OCI-LY1 (cell line): Measurements from ENCODE around the gene ZNF668.

Experiments
- H2AFZ ChIP-seq: fragments of 200-600 bp; sonication (generic), shearing (Covaris generic); 2 replicates; pipeline ENCODE4 v1.6.0; 2014; ENCODE audit warnings: antibody characterized with exemption, mild to moderate bottlenecking, low read length
- H3F3A ChIP-seq: fragments of 200-600 bp; sonication (generic), shearing (Covaris generic); 2 replicates; pipeline ENCODE4 v1.6.0; 2014; ENCODE audit warnings: mild to moderate bottlenecking, antibody characterized with exemption, low read length, moderate library complexity; ENCODE audit not compliant: insufficient read depth
- H3K27ac ChIP-seq: fragments of 200-600 bp; sonication (generic); 2 replicates; pipeline ENCODE4 v1.5.1; 2014; ENCODE audit warnings: low read length, mixed run types, mild to moderate bottlenecking, low read depth; ENCODE audit not compliant: poor library complexity, severe bottlenecking
- H3K27me3 ChIP-seq: fragments of 200-600 bp; sonication (generic); 2 replicates; pipeline ENCODE4 v1.6.0; 2014; ENCODE audit warnings: antibody characterized with exemption, mild to moderate bottlenecking, low read length, moderate library complexity; ENCODE audit not compliant: insufficient read depth
- H3K36me3 ChIP-seq: fragments of 200-600 bp; sonication (generic); 2 replicates; pipeline ENCODE4 v1.6.1; 2014; ENCODE audit warnings: mild to moderate bottlenecking, antibody characterized with exemption, low read length, moderate library complexity, mixed read lengths; ENCODE audit not compliant: insufficient read depth
- H3K4me1 ChIP-seq: fragments of 200-600 bp; sonication (generic); 2 replicates; pipeline ENCODE4 v1.5.1; 2014; ENCODE audit warnings: mild to moderate bottlenecking, low read length, moderate library complexity; ENCODE audit not compliant: insufficient read depth, severe bottlenecking
- H3K4me2 ChIP-seq: fragments of 200-600 bp; sonication (generic), shearing (Covaris generic); 2 replicates; pipeline ENCODE4 v1.6.1; 2014; ENCODE audit warnings: low read length
- H3K4me3 ChIP-seq: fragments of 200-600 bp; sonication (generic); 2 replicates; pipeline ENCODE4 v1.5.1; 2014; ENCODE audit warnings: low read length, low read depth, mild to moderate bottlenecking, mixed read lengths; ENCODE audit not compliant: poor library complexity, severe bottlenecking
- H3K79me2 ChIP-seq: fragments of 200-600 bp; shearing (Covaris generic); 2 replicates; pipeline ENCODE4 v1.6.1; 2016; ENCODE audit warnings: mixed run types, low read length, mixed read lengths; ENCODE audit not compliant: insufficient read depth
- H3K9ac ChIP-seq: fragments of 200-600 bp; sonication (generic), shearing (Covaris generic); 2 replicates; pipeline ENCODE4 v1.6.1; 2014; ENCODE audit warnings: mild to moderate bottlenecking, low read length, mixed read lengths
- H3K9me2 ChIP-seq: fragments of 200-600 bp; sonication (generic), shearing (Covaris generic); 2 replicates; pipeline ENCODE4 v1.6.1; 2014; ENCODE audit warnings: low read depth, mild to moderate bottlenecking, low read length, mixed read lengths
- H3K9me3 ChIP-seq: fragments of 200-600 bp; shearing (Covaris generic); 2 replicates; pipeline ENCODE4 v1.6.1; 2014; ENCODE audit warnings: low read length, mixed read lengths
- H4K20me1 ChIP-seq: fragments of 200-600 bp; sonication (generic), shearing (Covaris generic); 2 replicates; pipeline ENCODE4 v1.6.0; 2016; ENCODE audit warnings: mild to moderate bottlenecking, low read length; ENCODE audit not compliant: insufficient read depth
- EZH2 ChIP-seq: fragments of 200-600 bp; sonication (generic), shearing (Covaris generic); IDR thresholded peaks from 2 replicates; pipeline ENCODE4 v1.8.0; 2017; ENCODE audit warnings: borderline replicate concordance, mixed run types, mild to moderate bottlenecking, antibody characterized with exemption, low read length, moderate library complexity, mixed read lengths
- TF ChIP-seq, protein P1 (sequence below): fragments of 200-600 bp; sonication (generic), shearing (Covaris generic); IDR thresholded peaks from 2 replicates; pipeline ENCODE4 v1.5.1; 2017; ENCODE audit warnings: mild to moderate bottlenecking, antibody characterized with exemption, low read length, moderate library complexity, mixed read lengths

ZNF668 gene

GRCh38 chr16:31085411-31085810, 11.4 kb upstream of the ZNF668 start:
- Histone ChIP-seq H3F3A (no peaks in the 10 kb centered on the region), H3K9me3 (no peaks in the 10 kb centered on the region), H4K20me1 (no peaks in the 10 kb centered on the region), H3K4me3 (no peak overlapping the region), H3K9ac (no peak overlapping the region), H3K36me3 (peaks cover 30% of the 10 kb centered on the region; the same call in 1 of the 2 replicates), H3K4me1 (no peaks in the 10 kb centered on the region), H3K27ac (no peak overlapping the region), H2AFZ (no peak overlapping the region), H3K79me2 (no peaks in the 10 kb centered on the region), H3K9me2 (no peaks in the 10 kb centered on the region), H3K4me2 (no peak overlapping the region), H3K27me3 (no peaks in the 10 kb centered on the region)
- TF ChIP-seq, protein P1, sequence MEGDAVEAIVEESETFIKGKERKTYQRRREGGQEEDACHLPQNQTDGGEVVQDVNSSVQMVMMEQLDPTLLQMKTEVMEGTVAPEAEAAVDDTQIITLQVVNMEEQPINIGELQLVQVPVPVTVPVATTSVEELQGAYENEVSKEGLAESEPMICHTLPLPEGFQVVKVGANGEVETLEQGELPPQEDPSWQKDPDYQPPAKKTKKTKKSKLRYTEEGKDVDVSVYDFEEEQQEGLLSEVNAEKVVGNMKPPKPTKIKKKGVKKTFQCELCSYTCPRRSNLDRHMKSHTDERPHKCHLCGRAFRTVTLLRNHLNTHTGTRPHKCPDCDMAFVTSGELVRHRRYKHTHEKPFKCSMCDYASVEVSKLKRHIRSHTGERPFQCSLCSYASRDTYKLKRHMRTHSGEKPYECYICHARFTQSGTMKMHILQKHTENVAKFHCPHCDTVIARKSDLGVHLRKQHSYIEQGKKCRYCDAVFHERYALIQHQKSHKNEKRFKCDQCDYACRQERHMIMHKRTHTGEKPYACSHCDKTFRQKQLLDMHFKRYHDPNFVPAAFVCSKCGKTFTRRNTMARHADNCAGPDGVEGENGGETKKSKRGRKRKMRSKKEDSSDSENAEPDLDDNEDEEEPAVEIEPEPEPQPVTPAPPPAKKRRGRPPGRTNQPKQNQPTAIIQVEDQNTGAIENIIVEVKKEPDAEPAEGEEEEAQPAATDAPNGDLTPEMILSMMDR: no peak
- no peak for TF ChIP-seq EZH2

DNA sequence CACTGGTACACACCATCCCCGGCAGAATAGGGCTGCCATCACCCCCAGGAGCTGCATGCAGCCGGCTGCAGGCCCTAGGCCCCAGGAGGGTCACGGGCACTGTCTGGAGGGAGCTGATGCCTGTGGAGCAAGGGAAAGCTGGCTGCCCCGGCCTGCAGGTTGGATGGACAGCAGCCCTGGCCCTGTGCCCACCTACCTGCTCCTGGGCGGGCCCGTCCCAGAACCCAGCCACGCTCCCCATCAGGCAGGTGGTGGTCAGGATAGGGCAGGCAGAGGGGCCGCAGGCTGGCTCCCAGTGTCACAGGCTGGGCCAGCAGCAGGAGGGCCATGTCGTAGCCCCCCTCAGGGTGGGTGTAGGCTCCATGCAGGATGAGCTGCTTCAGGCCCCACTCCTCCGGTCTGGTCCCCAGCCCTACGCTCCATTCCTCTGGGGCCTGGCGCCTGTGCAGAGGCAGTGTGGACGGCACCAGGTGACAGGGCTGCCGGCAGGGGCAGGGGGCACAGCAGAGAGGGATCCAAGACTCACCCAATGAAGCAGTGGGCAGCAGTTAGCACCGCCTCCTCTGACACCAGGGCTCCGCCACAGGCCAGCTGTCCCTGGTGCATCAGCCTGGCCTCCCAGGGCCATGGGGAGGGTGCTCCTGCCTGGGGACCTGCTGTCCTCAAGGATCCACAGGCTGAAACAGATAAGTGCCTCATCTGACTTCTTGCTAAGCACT, 10.7 kb upstream of the ZNF668 start:
- H3K4me2 ChIP-seq: no peak overlapping the region
- H4K20me1 ChIP-seq: no peaks in the 10 kb centered on the region
- H3K4me3 ChIP-seq: no peak overlapping the region
- no peaks in the 10 kb centered on the region for H3K9me2 ChIP-seq
- no peaks in the 10 kb centered on the region for H3K27me3 ChIP-seq
- H3F3A ChIP-seq: no peaks in the 10 kb centered on the region
- no peak overlapping the region for H3K27ac ChIP-seq
- TF ChIP-seq EZH2: no peak
- TF ChIP-seq, protein P1: no peak
- no peak overlapping the region for H3K9ac ChIP-seq
- no peaks in the 10 kb centered on the region for H3K9me3 ChIP-seq
- no peaks in the 10 kb centered on the region for H3K79me2 ChIP-seq
- no peaks in the 10 kb centered on the region for H3K4me1 ChIP-seq
- H2AFZ ChIP-seq: no peak overlapping the region
- peaks cover 36% of the 10 kb centered on the region for H3K36me3 ChIP-seq

- Histone ChIP-seq H3K4me1 (no peaks in the 10 kb centered on the region), H3K9ac (no peak overlapping the region), H3K27ac (no peak overlapping the region), H2AFZ (no peak overlapping the region), H3K9me3 (no peaks in the 10 kb centered on the region), H3K27me3 (no peaks in the 10 kb centered on the region), H3K4me3 (no peak overlapping the region), H3K9me2 (no peaks in the 10 kb centered on the region), H3K36me3 (peaks cover 43% of the 10 kb centered on the region), H3F3A (no peaks in the 10 kb centered on the region), H3K4me2 (no peak overlapping the region), H4K20me1 (no peaks in the 10 kb centered on the region), H3K79me2 (no peaks in the 10 kb centered on the region)
- TF ChIP-seq, protein P1: no peak
- TF ChIP-seq EZH2: no peak
Measured at GRCh38 chr16:31083981-31084380, 9.9 kb upstream of the ZNF668 start.
